CD14-positive monocyte (primary cell): ENCODE measurements around the gene ZNF385D. TPM values are rescaled to one million over a fixed set of nuclear protein-coding genes. Genes with fewer than 3 reads are reported as not detected.

Experiments used
- DNase-seq, 3 donors: peaks; one replicate each; pipeline ENCODE4 v3.0.0-alpha.2; 2011 to 2022
- H2AFZ ChIP-seq: 2 replicates; pipeline ENCODE4 v1.6.0; 2012; ENCODE audit warnings: mild to moderate bottlenecking, low read depth, low read length, inconsistent platforms; ENCODE audit not compliant: insufficient read depth, poor library complexity, severe bottlenecking
- H3K27ac ChIP-seq, 2 donors: 1 replicate in 1 of 2; 2 replicates in 1 of 2; pipeline ENCODE4 v1.5.1; 2012 to 2013; ENCODE audit warnings: low read length in 2 of 2, control low read depth in 1 of 2, inconsistent platforms in 1 of 2, low read depth in 1 of 2, mild to moderate bottlenecking in 1 of 2
- H3K27me3 ChIP-seq, 2 donors: one replicate each; pipeline versions ENCODE4 v1.6.0 to v1.6.1; 2011 to 2013; ENCODE audit warnings: low read length in 2 of 2; ENCODE audit not compliant: control insufficient read depth in 2 of 2, insufficient read depth in 2 of 2
- H3K36me3 ChIP-seq, 2 donors: replicated peaks in 1 of 2; 1 replicate in 1 of 2; 2 replicates in 1 of 2; pipeline versions ENCODE4 v1.5.1 to v1.6.1; 2012 to 2013; ENCODE audit warnings: low read length in 2 of 2, control low read depth in 1 of 2, inconsistent platforms in 1 of 2, mild to moderate bottlenecking in 1 of 2; ENCODE audit not compliant: insufficient read depth in 2 of 2, control insufficient read depth in 1 of 2
- H3K4me1 ChIP-seq, 2 donors: 1 replicate in 1 of 2; 2 replicates in 1 of 2; pipeline versions ENCODE4 v1.5.1 to v1.6.1; 2012 to 2013; ENCODE audit warnings: low read length in 2 of 2, control low read depth in 1 of 2, inconsistent platforms in 1 of 2, mild to moderate bottlenecking in 1 of 2, moderate library complexity in 1 of 2; ENCODE audit not compliant: insufficient read depth in 2 of 2, control insufficient read depth in 1 of 2
- H3K4me2 ChIP-seq: replicated peaks from 2 replicates; pipeline ENCODE3; 2012; ENCODE audit warnings: low read length, moderate library complexity, mild to moderate bottlenecking; ENCODE audit not compliant: poor library complexity, severe bottlenecking; ENCODE audit errors: extremely low read depth
- H3K4me3 ChIP-seq, 3 experiments: fragments of 200-600 bp in 1 of 3; sonication (generic) in 1 of 3; replicated peaks in 1 of 3; 1 replicate in 2 of 3; 2 replicates in 1 of 3; pipeline ENCODE4 v1.5.1; 2011 to 2013; ENCODE audit warnings: low read length in 3 of 3, mild to moderate bottlenecking in 3 of 3, control low read depth in 2 of 3, low read depth in 2 of 3, inconsistent platforms in 1 of 3, moderate library complexity in 1 of 3
- H3K79me2 ChIP-seq: 2 replicates; pipeline ENCODE4 v1.6.0; 2012; ENCODE audit warnings: mild to moderate bottlenecking, control low read depth, inconsistent platforms, low read length, moderate library complexity; ENCODE audit not compliant: insufficient read depth
- H3K9ac ChIP-seq: 2 replicates; pipeline ENCODE4 v1.6.0; 2017; ENCODE audit warnings: low read length, mild to moderate bottlenecking; ENCODE audit not compliant: insufficient read depth, poor library complexity, severe bottlenecking
- H3K9me3 ChIP-seq, 2 donors: replicated peaks in 1 of 2; 1 replicate in 1 of 2; 2 replicates in 1 of 2; pipeline versions ENCODE4 v1.5.1 to v1.6.1; 2012 to 2013; ENCODE audit warnings: low read length in 2 of 2, control low read depth in 1 of 2; ENCODE audit not compliant: control insufficient read depth in 1 of 2, insufficient read depth in 1 of 2
- H4K20me1 ChIP-seq: 2 replicates; pipeline ENCODE4 v1.6.0; 2012; ENCODE audit warnings: mild to moderate bottlenecking, low read length, control low read depth, moderate library complexity; ENCODE audit not compliant: insufficient read depth
- H3K27ac Mint-ChIP-seq, 7 donors: one replicate each; pipeline ENCODE4 v1.8.0; 2020; ENCODE audit warnings: mild to moderate bottlenecking in 7 of 7, mixed read lengths in 7 of 7, moderate library complexity in 6 of 7, inconsistent platforms in 2 of 7
- H3K27me3 Mint-ChIP-seq, 3 donors: one replicate each; pipeline ENCODE4 v1.8.0; 2021 to 2022; ENCODE audit warnings: low read depth in 3 of 3, mild to moderate bottlenecking in 3 of 3, mixed read lengths in 3 of 3, moderate library complexity in 3 of 3, inconsistent platforms in 1 of 3
- H3K36me3 Mint-ChIP-seq, 2 donors: one replicate each; pipeline ENCODE4 v1.8.0; 2020; ENCODE audit warnings: mixed read lengths in 2 of 2, inconsistent platforms in 1 of 2, mild to moderate bottlenecking in 1 of 2
- H3K4me1 Mint-ChIP-seq: one replicate; pipeline ENCODE4 v1.8.0; 2020; ENCODE audit warnings: mild to moderate bottlenecking, mixed read lengths
- H3K4me3 Mint-ChIP-seq, 2 donors: one replicate each; pipeline ENCODE4 v1.8.0; 2020; ENCODE audit warnings: mild to moderate bottlenecking in 2 of 2, mixed read lengths in 2 of 2, moderate library complexity in 1 of 2
- H3K9me3 Mint-ChIP-seq, 7 donors: one replicate each; pipeline ENCODE4 v1.8.0; 2020 to 2022; ENCODE audit warnings: mixed read lengths in 7 of 7, mild to moderate bottlenecking in 6 of 7, moderate library complexity in 6 of 7, inconsistent platforms in 2 of 7
- WGBS: methylation state at CpG from one replicate; pipeline ENCODE4 v1.1.5; 2013; ENCODE audit warnings: missing lambda C conversion rate; ENCODE audit not compliant: insufficient coverage; 5-methylcytosine and 5-hydroxymethylcytosine counted together
- intact Hi-C, 2 donors: fragments of 100-400 bp; cut with micrococcal nuclease; formaldehyde crosslinking; loops; one replicate each; pipeline versions ENCODE4 v1.15.0 to v1.15.1; 2023
- polyA plus RNA-seq, 3 donors: library from polyadenylated mRNA; depleted of rRNA in 1 of 3; unstranded in 2 of 3; stranded (reverse) in 1 of 3; fragments of 300-500 nt in 2 of 3; fragments of >200 nt in 1 of 3; fragmentation: Illumina TruSeq in 2 of 3; gene quantifications; 1 replicate in 2 of 3; 2 replicates in 1 of 3; pipeline ENCODE4 v1.2.3, GENCODE V29; 2012 to 2021
- TF ChIP-seq, protein P1 (sequence below): fragments of 200-600 bp; IDR thresholded peaks from one replicate; pipeline ENCODE4 v1.8.0; 2022; ENCODE audit warnings: antibody characterized with exemption, mild to moderate bottlenecking

The ZNF385D gene
- polyA plus RNA-seq, 3 donors, result not detected

DNA sequence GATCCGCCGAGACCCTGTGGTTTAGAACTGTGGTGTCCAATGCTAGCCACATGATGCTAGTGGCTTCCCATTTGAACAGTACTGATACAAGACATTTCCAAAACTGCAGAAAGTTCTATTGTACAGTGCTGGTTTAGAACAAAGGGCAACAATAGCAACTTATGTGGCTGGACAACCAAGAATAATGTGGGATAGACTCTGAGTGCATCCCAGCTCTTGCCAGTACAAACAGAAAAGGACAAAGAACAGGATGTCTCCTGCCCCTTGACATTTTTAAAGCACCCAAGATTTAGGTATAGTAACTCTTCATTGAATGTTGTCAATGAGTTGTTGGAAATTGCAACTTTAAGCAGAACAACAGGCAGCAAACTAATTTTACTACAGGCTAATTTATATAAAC, 107.3 kb downstream of the ZNF385D start:
- Histone ChIP-seq H3K9ac (no peak overlapping the region), H2AFZ (no peak overlapping the region), H4K20me1 (no peaks in the 10 kb centered on the region), H3K9me3 (peaks cover 8% of the 10 kb centered on the region in 2 donors), H3K36me3 (no peaks in the 10 kb centered on the region), H3K27ac (no peak overlapping the region), H3K27me3 (no peaks in the 10 kb centered on the region), H3K4me3 (no peak overlapping the region), H3K4me1 (no peaks in the 10 kb centered on the region), H3K4me2 (no peak overlapping the region), H3K79me2 (no peaks in the 10 kb centered on the region)
- 0% methylated on average over 1 of the region's 2 CpGs for WGBS
- H3K36me3 Mint-ChIP-seq, result no peaks in the 10 kb centered on the region
- peaks cover 0 to 1% (median 0%) of the 10 kb centered on the region in 3 donors for H3K27me3 Mint-ChIP-seq
- intact Hi-C loops, result no loop called here
- no peaks in the 10 kb centered on the region for H3K4me1 Mint-ChIP-seq
- no peak for DNase-seq
- TF ChIP-seq, protein P1, sequence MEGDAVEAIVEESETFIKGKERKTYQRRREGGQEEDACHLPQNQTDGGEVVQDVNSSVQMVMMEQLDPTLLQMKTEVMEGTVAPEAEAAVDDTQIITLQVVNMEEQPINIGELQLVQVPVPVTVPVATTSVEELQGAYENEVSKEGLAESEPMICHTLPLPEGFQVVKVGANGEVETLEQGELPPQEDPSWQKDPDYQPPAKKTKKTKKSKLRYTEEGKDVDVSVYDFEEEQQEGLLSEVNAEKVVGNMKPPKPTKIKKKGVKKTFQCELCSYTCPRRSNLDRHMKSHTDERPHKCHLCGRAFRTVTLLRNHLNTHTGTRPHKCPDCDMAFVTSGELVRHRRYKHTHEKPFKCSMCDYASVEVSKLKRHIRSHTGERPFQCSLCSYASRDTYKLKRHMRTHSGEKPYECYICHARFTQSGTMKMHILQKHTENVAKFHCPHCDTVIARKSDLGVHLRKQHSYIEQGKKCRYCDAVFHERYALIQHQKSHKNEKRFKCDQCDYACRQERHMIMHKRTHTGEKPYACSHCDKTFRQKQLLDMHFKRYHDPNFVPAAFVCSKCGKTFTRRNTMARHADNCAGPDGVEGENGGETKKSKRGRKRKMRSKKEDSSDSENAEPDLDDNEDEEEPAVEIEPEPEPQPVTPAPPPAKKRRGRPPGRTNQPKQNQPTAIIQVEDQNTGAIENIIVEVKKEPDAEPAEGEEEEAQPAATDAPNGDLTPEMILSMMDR, result no peak
- peaks cover 0 to 14% (median 4%) of the 10 kb centered on the region in 7 donors for H3K9me3 Mint-ChIP-seq
- H3K27ac Mint-ChIP-seq, result no peak overlapping the region
- H3K4me3 Mint-ChIP-seq, result no peak overlapping the region

- Histone ChIP-seq H3K4me3 (no peak overlapping the region), H3K27me3 (no peaks in the 10 kb centered on the region), H2AFZ (no peak overlapping the region), H4K20me1 (no peaks in the 10 kb centered on the region), H3K9me3 (peaks cover 8% of the 10 kb centered on the region in 2 donors), H3K79me2 (no peaks in the 10 kb centered on the region), H3K36me3 (no peaks in the 10 kb centered on the region), H3K4me1 (no peaks in the 10 kb centered on the region), H3K4me2 (no peak overlapping the region), H3K9ac (no peak overlapping the region), H3K27ac (no peak overlapping the region)
- H3K4me3 Mint-ChIP-seq, result no peak overlapping the region
- no peak for DNase-seq
- intact Hi-C loops, result no loop called here
- H3K27ac Mint-ChIP-seq, result no peak overlapping the region
- H3K4me1 Mint-ChIP-seq, result no peaks in the 10 kb centered on the region
- WGBS, result no CpG with 5 or more reads among the region's 3 CpGs
- TF ChIP-seq, protein P1, result no peak
- H3K9me3 Mint-ChIP-seq, result peaks cover 0 to 10% (median 4%) of the 10 kb centered on the region in 7 donors
- H3K36me3 Mint-ChIP-seq, result no peaks in the 10 kb centered on the region
- peaks cover 0 to 1% (median 0%) of the 10 kb centered on the region in 3 donors for H3K27me3 Mint-ChIP-seq
Measured at GRCh38 chr3:21642433-21642832, 108.6 kb downstream of the ZNF385D start.
